Parathyroid adenoma (tissue), 2 donors: ENCODE results near the gene TMEM82.

Source experiments
- H2AFZ ChIP-seq: fragments of 300-600 bp; sonication (generic); one replicate; pipeline ENCODE4 v1.7.0; 2017; ENCODE audit warnings: antibody characterized with exemption, mild to moderate bottlenecking
- H3K27ac ChIP-seq: fragments of 300-600 bp; sonication (generic); one replicate; pipeline ENCODE4 v1.7.0; 2017
- H3K27me3 ChIP-seq: fragments of 300-600 bp; sonication (generic); one replicate; pipeline ENCODE4 v1.7.0; 2017; ENCODE audit warnings: low read length; ENCODE audit not compliant: control insufficient read depth, insufficient read depth
- H3K36me3 ChIP-seq: fragments of 300-600 bp; sonication (generic); one replicate; pipeline ENCODE4 v1.7.0; 2017; ENCODE audit warnings: low read length; ENCODE audit not compliant: control insufficient read depth, insufficient read depth
- H3K4me1 ChIP-seq: fragments of 300-600 bp; sonication (generic); one replicate; pipeline ENCODE4 v1.7.0; 2017; ENCODE audit warnings: control low read depth
- H3K4me2 ChIP-seq: fragments of 300-600 bp; sonication (generic); one replicate; pipeline ENCODE4 v1.7.0; 2017; ENCODE audit warnings: low read length
- H3K4me3 ChIP-seq: fragments of 300-600 bp; sonication (generic); one replicate; pipeline ENCODE4 v1.7.0; 2017; ENCODE audit warnings: low read depth, low read length
- H3K79me2 ChIP-seq: fragments of 300-600 bp; sonication (generic); one replicate; pipeline ENCODE4 v1.7.0; 2017; ENCODE audit warnings: control low read depth
- H3K9ac ChIP-seq: fragments of 300-600 bp; sonication (generic); one replicate; pipeline ENCODE4 v1.7.0; 2017; ENCODE audit warnings: mild to moderate bottlenecking
- H3K9me3 ChIP-seq: fragments of 300-600 bp; sonication (generic); one replicate; pipeline ENCODE4 v1.7.0; 2017; ENCODE audit warnings: low read length; ENCODE audit not compliant: control insufficient read depth
- TF ChIP-seq, protein P1 (sequence below): fragments of 300-600 bp; sonication (generic); IDR thresholded peaks from one replicate; pipeline ENCODE4 v1.7.0; 2017; ENCODE audit warnings: antibody characterized with exemption, mild to moderate bottlenecking
- donor health status: primary hyperparathyroidism.

Gene TMEM82

DNA sequence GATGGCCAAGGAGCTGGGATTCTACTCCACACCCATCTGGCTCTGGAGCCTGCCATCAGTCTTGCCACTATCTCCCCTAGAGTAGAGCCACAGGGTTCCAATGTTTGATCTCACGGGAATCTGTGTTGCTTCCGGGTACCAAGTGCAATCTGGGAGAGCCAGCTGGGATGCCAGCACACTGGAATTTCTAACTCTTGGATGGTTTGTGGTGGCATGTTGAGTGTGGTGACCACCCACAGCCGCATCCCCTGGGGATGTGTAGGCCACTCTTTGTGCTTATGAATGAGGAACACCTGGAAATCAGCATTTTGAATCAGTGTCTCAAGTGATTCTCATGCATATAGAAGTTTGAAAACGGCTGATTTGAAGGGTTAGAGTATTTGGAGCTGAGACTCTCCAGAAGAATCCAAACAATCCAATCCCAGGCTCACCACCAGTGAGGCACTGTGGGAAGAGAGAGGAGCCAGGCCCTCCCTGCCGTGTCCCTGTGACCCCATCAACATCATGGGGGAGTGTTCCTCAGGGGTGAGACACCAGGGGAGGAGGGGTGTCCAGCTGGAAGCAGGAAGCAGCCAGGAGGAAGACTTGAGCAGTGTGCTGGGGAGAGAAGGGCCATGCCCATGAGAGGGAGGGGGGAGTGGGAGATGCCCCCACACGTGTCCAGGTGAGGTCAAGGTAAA lies 29.7 kb downstream of the TMEM82 start:
- no peak overlapping the region for H3K4me3 ChIP-seq
- H3K27ac ChIP-seq, result no peak overlapping the region
- TF ChIP-seq, protein P1, sequence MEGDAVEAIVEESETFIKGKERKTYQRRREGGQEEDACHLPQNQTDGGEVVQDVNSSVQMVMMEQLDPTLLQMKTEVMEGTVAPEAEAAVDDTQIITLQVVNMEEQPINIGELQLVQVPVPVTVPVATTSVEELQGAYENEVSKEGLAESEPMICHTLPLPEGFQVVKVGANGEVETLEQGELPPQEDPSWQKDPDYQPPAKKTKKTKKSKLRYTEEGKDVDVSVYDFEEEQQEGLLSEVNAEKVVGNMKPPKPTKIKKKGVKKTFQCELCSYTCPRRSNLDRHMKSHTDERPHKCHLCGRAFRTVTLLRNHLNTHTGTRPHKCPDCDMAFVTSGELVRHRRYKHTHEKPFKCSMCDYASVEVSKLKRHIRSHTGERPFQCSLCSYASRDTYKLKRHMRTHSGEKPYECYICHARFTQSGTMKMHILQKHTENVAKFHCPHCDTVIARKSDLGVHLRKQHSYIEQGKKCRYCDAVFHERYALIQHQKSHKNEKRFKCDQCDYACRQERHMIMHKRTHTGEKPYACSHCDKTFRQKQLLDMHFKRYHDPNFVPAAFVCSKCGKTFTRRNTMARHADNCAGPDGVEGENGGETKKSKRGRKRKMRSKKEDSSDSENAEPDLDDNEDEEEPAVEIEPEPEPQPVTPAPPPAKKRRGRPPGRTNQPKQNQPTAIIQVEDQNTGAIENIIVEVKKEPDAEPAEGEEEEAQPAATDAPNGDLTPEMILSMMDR, result no peak
- H2AFZ ChIP-seq, result no peak overlapping the region
- no peaks in the 10 kb centered on the region for H3K9me3 ChIP-seq
- no peaks in the 10 kb centered on the region for H3K36me3 ChIP-seq
- no peak overlapping the region for H3K4me2 ChIP-seq
- no peaks in the 10 kb centered on the region for H3K4me1 ChIP-seq
- H3K9ac ChIP-seq, result no peak overlapping the region
- H3K27me3 ChIP-seq, result no peaks in the 10 kb centered on the region
- no peaks in the 10 kb centered on the region for H3K79me2 ChIP-seq

DNA sequence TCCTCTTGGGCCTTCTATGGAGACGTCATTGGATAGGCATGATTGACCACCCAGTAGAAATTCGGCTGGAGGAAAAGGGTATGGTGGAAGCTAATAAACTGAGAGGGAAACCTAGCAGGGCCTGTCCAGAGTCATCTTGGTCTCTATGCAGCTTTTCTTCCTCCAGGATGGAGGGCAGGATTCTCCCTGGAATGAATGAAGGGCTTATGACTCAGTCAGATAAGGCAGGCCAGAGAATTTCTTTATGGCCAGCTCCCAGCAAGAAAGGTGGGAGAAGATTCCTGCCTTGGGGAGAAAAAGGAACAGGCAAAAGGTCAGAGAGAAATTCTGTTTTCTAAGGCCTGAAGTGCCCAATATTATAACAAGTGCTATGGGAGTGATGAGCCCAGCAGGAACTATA lies 33.4 kb downstream of the TMEM82 start:
- Histone ChIP-seq H3K4me2 (no peak overlapping the region), H3K9me3 (no peaks in the 10 kb centered on the region), H3K36me3 (no peaks in the 10 kb centered on the region), H3K4me1 (peaks cover 2% of the 10 kb centered on the region), H2AFZ (no peak overlapping the region), H3K27ac (no peak overlapping the region), H3K79me2 (no peaks in the 10 kb centered on the region), H3K4me3 (no peak overlapping the region), H3K27me3 (no peaks in the 10 kb centered on the region), H3K9ac (no peak overlapping the region)
- TF ChIP-seq, protein P1, result no peak

DNA sequence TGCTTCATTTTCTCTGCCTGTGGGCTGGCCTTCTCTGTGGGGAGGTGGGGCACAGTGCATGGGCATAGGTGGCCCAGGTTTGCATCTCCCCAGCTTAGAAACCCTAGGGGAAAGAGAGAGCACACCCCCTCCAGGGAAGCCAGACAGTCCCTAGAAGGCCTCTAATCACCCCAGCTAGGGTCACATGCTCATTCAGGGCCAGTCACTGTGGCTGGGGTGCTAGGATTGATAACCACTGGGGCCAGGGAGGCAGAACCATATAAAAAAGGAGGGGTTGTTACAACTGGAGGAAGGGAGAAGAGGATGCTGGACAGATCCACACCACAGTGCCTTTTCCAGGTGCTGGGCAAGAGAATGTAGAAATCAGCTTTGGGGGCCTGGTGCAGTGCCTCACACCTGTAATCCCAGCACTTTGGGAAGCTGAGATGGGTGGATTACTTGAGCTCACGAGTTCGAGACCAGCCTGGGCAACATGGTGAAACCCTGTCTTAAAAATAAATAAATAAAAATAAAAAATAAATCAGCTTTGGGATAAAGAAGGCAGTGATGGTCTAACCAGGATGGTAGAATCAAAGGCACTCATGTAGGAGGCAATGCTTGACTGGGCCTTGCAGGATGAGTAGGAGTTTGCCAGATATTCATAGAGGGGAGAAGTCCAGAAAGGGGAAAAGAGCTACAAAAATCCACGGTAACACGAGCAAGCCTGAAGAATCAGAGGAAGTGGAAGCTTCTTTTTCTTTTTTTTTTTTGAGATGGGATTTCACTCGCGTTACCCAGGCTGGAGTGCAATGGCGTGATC lies 35.8 kb downstream of the TMEM82 start:
- Histone ChIP-seq H3K4me2 (no peak overlapping the region), H3K27me3 (no peaks in the 10 kb centered on the region), H2AFZ (no peak overlapping the region), H3K9ac (no peak overlapping the region), H3K9me3 (no peaks in the 10 kb centered on the region), H3K36me3 (no peaks in the 10 kb centered on the region), H3K4me1 (peaks cover 2% of the 10 kb centered on the region), H3K27ac (no peak overlapping the region), H3K79me2 (no peaks in the 10 kb centered on the region), H3K4me3 (no peak overlapping the region)
- TF ChIP-seq, protein P1, result no peak

DNA sequence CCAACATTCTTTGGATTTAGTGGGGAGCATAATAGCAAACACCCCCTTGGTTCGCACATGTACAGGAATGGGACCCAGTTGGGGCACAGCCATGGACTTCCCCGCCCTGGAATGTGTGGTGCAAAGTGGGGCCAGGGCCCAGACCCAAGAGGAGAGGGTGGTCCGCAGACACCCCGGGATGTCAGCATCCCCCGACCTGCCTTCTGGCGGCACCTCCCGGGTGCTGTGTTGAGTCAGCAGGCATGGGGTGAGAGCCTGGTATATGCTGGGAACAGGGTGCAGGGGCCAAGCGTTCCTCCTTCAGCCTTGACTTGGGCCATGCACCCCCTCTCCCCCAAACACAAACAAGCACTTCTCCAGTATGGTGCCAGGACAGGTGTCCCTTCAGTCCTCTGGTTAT lies 43.4 kb downstream of the TMEM82 start:
- Histone ChIP-seq H2AFZ (no peak overlapping the region), H3K79me2 (no peaks in the 10 kb centered on the region), H3K4me1 (no peaks in the 10 kb centered on the region), H3K36me3 (no peaks in the 10 kb centered on the region), H3K27ac (no peak overlapping the region), H3K4me3 (no peak overlapping the region), H3K4me2 (no peak overlapping the region), H3K9ac (no peak overlapping the region), H3K27me3 (no peaks in the 10 kb centered on the region), H3K9me3 (no peaks in the 10 kb centered on the region)
- TF ChIP-seq, protein P1, result no peak
